HG03558 (cell line): ENCODE results near the gene MYBPC3.

Source experiments
- ATAC-seq: cut with Tn5 transposase; IDR thresholded peaks from one replicate; pipeline ENCODE4 v1.9.1; 2021; ENCODE audit warnings: moderate number of reproducible peaks; ENCODE audit not compliant: unreplicated experiment; ENCODE audit errors: extremely low read depth

The MYBPC3 gene

GRCh38 chr11:47352556-47352955 is at the start of gene MYBPC3:
Gene MYBPC3 (minus strand): TSS chr11:47352702. CDS start chr11:47352647, 55 bp downstream.
- ATAC-seq, result no peak

GRCh38 chr11:47400768-47401279 is 48.3 kb upstream of the MYBPC3 start:
- no peak for ATAC-seq

DNA sequence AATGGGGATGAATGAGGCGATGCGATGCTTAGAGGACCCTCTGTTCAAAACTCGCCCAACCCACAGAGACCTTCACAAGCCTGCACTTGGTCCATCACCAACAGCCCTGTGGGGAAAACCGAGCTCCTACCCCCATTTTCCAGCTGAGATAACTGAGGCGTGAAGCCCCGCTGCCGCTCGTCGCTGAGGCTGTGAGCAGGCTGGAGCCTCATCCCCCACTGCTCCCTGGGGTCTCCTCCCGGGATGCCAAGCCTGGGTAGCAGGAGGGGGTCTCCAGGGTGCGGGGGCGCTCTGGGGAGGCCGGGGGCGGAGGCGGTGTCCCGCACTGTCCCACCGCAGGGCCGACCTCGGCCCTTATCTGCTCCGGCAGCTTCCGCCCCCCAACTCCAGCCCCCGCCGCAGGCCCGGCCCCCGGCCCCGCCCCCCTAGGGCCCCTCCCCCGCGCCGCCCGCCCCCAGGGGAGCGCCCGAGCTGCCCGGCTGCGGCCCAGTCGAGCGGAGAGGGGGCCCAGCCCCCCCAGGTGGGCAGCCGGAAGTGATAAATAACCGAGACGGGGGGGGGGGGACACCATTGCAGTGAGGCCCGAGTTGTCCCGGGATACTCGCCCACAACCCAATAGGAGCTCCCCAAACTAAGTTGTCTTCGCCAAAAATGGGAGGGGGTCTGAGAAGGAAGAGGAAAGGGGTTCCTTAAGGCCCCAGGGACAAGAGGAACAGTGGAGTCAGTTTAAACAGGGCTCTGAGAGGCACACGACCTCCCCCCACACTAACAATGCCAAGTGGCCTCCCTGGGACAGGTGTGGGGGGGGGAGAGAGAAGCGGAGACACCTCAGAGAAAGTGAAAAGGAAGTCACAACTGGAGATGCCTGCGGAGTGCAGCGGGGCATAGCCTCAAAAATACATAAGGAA is 47.6 kb upstream of the MYBPC3 start:
- ATAC-seq, result no peak

DNA sequence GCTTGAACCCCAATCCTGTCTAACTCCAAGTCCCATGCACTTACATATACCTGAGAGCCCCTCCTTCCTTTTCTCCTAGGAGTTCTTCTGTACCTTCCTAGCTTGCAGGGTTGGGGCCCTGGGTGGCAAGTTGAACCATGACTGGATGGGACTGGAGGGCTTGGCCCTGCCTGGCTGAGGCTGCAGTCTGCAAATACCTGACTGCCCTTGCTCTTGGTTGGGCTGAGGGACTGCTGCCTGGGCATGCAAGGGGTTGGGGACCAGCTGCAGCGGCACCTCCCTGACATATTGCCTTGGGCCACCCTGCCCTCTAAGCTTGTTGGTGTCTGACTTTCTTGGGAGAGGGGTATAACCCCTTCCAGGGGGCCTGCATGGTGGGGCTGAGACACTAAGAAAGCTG is 46.0 kb upstream of the MYBPC3 start:
- ATAC-seq, result no peak

- ATAC-seq, result no peak
These were observed 45.5 kb upstream of the MYBPC3 start for GRCh38 chr11:47398011-47398410.

DNA sequence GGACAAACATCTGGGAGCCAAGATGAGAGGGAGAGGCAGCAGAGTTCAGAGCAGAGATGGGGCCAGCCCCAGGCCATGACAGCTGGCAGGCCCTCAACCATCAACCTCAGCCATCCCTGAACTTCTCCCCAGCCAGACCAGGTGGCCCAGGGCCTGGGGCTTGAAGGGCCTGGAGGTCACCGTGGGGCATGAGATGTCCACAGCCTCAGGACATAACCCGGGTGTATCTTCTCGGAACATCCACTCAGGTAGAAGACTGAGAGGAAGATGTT is 43.5 kb upstream of the MYBPC3 start:
- ATAC-seq, result no peak

DNA sequence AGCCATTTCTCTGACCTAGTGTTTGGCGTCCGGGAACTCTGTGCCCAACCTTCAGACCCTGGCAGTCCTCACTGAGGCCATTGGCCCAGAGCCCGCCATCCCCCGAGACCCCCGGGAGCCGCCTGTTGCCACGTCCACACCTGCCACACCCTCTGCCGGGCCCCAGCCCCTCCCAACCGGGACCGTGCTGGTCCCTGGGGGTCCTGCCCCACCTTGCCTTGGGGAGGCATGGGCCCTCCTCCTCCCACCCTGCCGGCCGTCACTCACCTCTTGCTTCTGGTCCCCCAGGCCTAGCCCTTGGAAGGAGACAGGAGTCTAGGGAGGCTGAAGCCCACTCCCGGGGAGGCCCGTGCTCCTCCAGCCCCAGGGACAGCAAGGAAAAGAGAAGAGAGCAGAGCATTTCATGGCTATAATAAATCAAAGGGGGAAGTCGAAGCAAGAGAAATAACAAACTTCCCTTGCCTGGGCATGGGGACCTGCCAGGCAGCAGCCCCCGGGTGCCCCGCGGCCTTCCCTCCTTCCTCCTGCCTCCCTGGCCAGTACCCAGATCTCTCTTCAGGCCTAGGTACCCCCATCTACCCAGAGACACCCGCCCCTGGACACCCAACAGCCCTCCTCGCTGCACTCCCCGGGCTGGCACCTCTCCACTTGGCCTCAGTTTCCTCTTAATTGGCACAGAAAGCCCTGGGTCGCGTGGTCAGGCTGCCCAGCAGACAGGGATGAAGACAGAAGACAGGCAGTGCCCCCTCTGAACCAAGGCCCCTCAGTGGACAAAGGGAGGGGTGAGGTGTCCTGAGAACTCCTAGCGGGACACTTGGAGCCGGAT is 42.9 kb upstream of the MYBPC3 start:
- ATAC-seq, result no peak

GRCh38 chr11:47394322-47395222 is 42.1 kb upstream of the MYBPC3 start:
- ATAC-seq, result no peak

DNA sequence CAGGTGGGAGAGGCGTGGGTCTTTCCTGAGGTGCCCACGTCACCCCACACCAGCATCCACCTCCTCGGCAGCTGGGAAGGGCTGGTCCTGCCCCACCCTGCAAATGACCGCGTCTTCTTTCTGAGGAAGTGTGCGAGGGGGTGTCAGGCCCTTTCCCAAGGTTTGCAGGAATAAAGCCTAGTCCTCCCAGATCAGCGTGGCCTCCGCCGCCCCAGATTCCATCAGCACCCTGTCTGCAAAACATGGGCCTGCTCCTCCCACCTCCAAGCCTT is 41.5 kb upstream of the MYBPC3 start:
- ATAC-seq, result no peak

DNA sequence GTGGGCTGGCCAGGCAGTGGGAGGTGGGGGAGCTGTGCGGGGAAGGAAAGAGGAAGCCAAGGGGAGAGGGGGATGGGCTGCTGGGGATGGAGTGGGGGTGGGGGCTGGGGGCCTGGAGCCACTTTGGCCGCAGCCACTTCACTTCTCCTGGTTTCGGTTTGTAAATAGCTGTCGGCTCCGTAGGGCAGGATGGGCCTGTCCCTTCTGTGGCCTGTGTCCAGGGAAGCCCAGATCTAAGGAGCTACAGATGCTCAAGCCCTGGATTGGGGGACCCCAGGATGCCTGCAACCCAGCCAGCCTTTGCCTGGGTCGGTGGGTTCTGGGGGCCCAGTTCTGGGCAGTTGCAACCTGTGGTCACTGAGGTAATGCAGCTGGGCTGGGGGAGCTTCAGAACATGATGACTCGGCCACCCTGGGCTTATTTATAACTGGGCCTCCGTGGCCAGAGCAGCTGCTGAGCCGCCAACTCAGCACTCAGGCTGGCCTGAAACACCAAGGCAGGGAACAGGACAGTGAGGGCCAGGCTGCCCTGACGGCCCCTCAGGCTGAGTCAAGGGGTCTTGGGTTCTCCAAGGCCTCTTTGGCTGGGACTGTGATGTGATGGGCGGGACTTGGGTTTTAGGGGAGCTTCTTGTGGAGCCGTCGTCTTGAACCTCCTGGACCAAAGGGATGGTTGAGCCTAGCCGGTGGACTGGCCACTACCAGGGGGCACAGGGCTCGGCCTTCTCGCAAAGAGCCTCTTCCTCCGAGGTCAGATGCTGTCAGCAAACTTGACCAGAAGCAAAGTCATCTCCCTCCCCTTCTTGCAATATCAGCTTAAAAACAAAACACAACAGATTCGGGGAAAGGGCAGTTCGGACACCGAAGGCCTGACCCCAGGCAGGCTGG is 40.9 kb upstream of the MYBPC3 start:
- ATAC-seq, result no peak

GRCh38 chr11:47392546-47393162 is 40.2 kb upstream of the MYBPC3 start:
- ATAC-seq, result no peak

DNA sequence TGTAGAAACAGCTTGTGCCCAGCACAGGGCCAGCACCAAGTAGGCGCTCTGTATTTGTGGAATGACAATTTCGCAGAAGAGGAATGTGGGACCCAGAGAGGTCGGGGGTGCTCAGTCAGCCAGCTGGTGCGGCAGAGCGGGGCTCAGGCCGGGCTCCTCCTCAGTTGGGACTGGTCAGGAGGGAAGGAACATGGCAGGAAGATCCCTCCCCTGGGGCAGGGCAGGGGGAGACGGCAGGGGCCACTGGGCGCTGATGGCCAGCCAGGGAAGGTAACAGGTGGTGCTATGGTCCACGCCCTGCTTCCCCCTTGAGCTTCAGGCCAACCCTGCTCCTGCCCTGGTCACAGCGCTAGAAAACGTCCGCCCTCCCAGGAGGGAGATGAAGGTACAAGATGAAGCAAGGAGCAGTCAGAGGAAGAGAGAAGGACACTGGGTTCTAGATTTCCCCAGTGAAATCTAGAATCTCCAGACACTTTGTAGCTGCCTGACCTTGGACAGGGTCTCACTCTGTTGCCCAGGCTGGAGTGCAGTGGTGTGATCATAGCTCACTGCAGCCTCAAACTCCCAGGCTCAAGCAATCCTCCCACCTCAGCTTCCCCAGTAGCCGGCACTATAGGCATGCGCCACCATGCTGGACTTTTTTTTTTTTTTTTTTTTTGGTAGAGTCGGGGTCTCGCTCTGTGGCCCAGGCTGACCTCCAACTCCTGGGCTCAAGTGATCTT is 39.4 kb upstream of the MYBPC3 start:
- no peak for ATAC-seq

DNA sequence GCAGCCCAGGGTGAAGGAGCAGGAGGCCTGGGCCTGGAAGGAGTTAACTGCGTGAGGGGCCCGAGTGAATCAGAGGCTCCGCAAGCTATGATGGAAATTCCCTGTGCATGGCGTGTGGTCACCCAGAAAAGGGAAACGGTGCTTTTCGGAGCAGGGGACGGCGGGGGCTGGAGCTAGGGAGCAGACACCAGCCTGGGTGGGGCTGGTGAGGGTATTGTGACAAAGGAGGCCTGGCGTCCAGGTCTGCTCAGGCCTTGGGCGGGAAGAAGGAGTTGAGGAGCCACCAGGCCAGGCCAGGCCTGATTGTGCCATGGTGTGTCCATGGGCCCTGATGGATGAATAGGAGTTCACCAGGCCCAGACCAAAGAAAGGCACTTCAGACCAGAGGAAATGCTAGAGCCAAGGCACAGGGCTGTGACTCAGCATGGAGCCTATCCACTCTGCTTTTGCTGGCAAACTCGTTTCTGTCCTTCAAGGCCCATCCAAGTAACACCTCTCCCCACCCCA is 38.6 kb upstream of the MYBPC3 start:
- ATAC-seq, result no peak

DNA sequence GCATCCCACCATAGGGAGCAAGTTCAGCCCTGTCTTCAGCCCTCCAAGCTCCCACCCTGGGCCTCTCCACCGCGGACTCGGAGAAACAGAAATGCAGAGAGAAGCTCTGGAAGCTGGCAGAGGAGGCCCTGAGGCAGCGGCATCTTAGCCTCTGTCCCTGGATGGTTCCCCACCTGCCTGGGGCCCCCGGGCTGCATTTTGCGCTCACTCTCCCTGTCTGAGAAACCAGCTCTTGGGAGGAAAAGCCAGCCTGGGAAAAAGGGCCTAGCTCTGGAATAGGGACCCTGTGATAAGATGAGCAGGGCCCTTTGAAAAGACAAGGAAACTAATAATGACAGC is 37.9 kb upstream of the MYBPC3 start:
- ATAC-seq, result no peak

- ATAC-seq, result no peak
These were observed 37.3 kb upstream of the MYBPC3 start for GRCh38 chr11:47389577-47390421.

- no peak for ATAC-seq
These were observed 36.4 kb upstream of the MYBPC3 start for GRCh38 chr11:47388697-47389576.
